Inflammatory macrophage treated with lipopolysaccharide for 4 hours (primary cell): ENCODE results near the gene BIRC2.

Experiments
- DNase-seq: peaks from one replicate; pipeline ENCODE4 v3.0.0-alpha.2; 2020

Gene BIRC2

GRCh38 chr11:102377891-102378290 is 30.9 kb downstream of the BIRC2 start:
- no peak for DNase-seq

- no peak for DNase-seq
Measured at GRCh38 chr11:102378818-102379217, 31.8 kb downstream of the BIRC2 start.

- no peak for DNase-seq
Measured at GRCh38 chr11:102382384-102382783, 35.4 kb downstream of the BIRC2 start.

- DNase-seq: no peak
Measured at GRCh38 chr11:102383839-102384238, 36.8 kb downstream of the BIRC2 start.

- no peak for DNase-seq
Measured at GRCh38 chr11:102384419-102385079, 37.5 kb downstream of the BIRC2 start.

GRCh38 chr11:102385085-102386007 is 38.3 kb downstream of the BIRC2 start:
- no peak for DNase-seq

GRCh38 chr11:102386136-102386734 is 39.2 kb downstream of the BIRC2 start:
- no peak for DNase-seq

- no peak for DNase-seq
Measured at GRCh38 chr11:102387043-102387781, 40.2 kb downstream of the BIRC2 start.

GRCh38 chr11:102389253-102389652 is 42.2 kb downstream of the BIRC2 start:
- no peak for DNase-seq

GRCh38 chr11:102390667-102391465 is 43.9 kb downstream of the BIRC2 start:
- peak; percentile 64 for DNase-seq

- DNase-seq: no peak
Measured at GRCh38 chr11:102391549-102392237, 44.7 kb downstream of the BIRC2 start.

GRCh38 chr11:102393272-102393730 is 46.3 kb downstream of the BIRC2 start:
- no peak for DNase-seq

GRCh38 chr11:102395720-102396393 is 48.8 kb downstream of the BIRC2 start:
- no peak for DNase-seq

- DNase-seq: no peak
Measured at GRCh38 chr11:102396708-102397563, 49.9 kb downstream of the BIRC2 start.

GRCh38 chr11:102398297-102398696 is 51.3 kb downstream of the BIRC2 start:
- DNase-seq: no peak

GRCh38 chr11:102399189-102399588 is 52.2 kb downstream of the BIRC2 start:
- no peak for DNase-seq

GRCh38 chr11:102400603-102401002 is 53.6 kb downstream of the BIRC2 start:
- DNase-seq: no peak

GRCh38 chr11:102401905-102402304 is 54.9 kb downstream of the BIRC2 start:
- no peak for DNase-seq

- peak; percentile 25 for DNase-seq
Measured at GRCh38 chr11:102402548-102402947, 55.5 kb downstream of the BIRC2 start.

- no peak for DNase-seq
Measured at GRCh38 chr11:102405501-102405900, 58.5 kb downstream of the BIRC2 start.
